Neural crest cell (in vitro differentiated cells): ENCODE data around the gene CDKAL1. TPM values are rescaled to one million over a fixed set of nuclear protein-coding genes. Genes with fewer than 3 reads are reported as not detected.
"Not testable (repeated sequence)": the region's sequence is repeated elsewhere in the genome, so short reads cannot be mapped to it uniquely, and the experiment has no call there.

Experiments
- DNase-seq: peaks from one replicate; pipeline ENCODE4 v3.0.0; 2021; ENCODE audit warnings: low read depth, mixed read lengths, low spot score
- H3K27ac Mint-ChIP-seq: one replicate; pipeline ENCODE4 v1.8.0; 2021; ENCODE audit warnings: mild to moderate bottlenecking, mixed read lengths; ENCODE audit not compliant: unreplicated experiment
- H3K27me3 Mint-ChIP-seq: 2 replicates; pipeline ENCODE4 v1.8.0; 2021; ENCODE audit warnings: low read depth, mild to moderate bottlenecking, mixed read lengths
- H3K36me3 Mint-ChIP-seq: 2 replicates; pipeline ENCODE4 v1.8.0; 2021; ENCODE audit warnings: low read depth, mild to moderate bottlenecking, mixed read lengths
- H3K4me1 Mint-ChIP-seq: 2 replicates; pipeline ENCODE4 v1.8.0; 2021; ENCODE audit warnings: mixed read lengths
- H3K4me3 Mint-ChIP-seq: one replicate; pipeline ENCODE4 v1.8.0; 2021; ENCODE audit warnings: mild to moderate bottlenecking, mixed read lengths
- H3K9me3 Mint-ChIP-seq: 2 replicates; pipeline ENCODE4 v1.8.0; 2021; ENCODE audit warnings: mixed read lengths
- CTCF ChIP-seq: fragments of 200-600 bp; sonication (generic); conservative IDR thresholded peaks from 2 replicates; pipeline ENCODE4 v1.5.0; 2021; ENCODE audit warnings: antibody characterized with exemption, mild to moderate bottlenecking
- total RNA-seq: library from RNA; stranded (reverse); gene quantifications from 2 replicates; pipeline ENCODE4 v1.2.1, GENCODE V29; 2021

The CDKAL1 gene
- total RNA-seq, 1 donor from 2014 or later = 25.4 TPM

- H3K4me3 Mint-ChIP-seq = no peak overlapping the region
- H3K9me3 Mint-ChIP-seq = peaks cover 5% of the 10 kb centered on the region
- TF ChIP-seq CTCF = no peak
- no peak overlapping the region for H3K27ac Mint-ChIP-seq
- no peaks in the 10 kb centered on the region for H3K27me3 Mint-ChIP-seq
- DNase-seq = no peak
- no peaks in the 10 kb centered on the region for H3K4me1 Mint-ChIP-seq
- H3K36me3 Mint-ChIP-seq = peaks cover 13% of the 10 kb centered on the region
These were observed 221.4 kb downstream of the CDKAL1 start for GRCh38 chr6:20755631-20756030.

GRCh38 chr6:20756584-20757147 is 222.4 kb downstream of the CDKAL1 start:
- H3K9me3 Mint-ChIP-seq, DNase-seq, H3K27me3 Mint-ChIP-seq, H3K4me1 Mint-ChIP-seq, H3K4me3 Mint-ChIP-seq: not testable (repeated sequence)
- peaks cover 13% of the 10 kb centered on the region for H3K36me3 Mint-ChIP-seq
- peak overlapping the region; percentile 51 for H3K27ac Mint-ChIP-seq

GRCh38 chr6:20757761-20758160 is 223.5 kb downstream of the CDKAL1 start:
- Mint-ChIP-seq H3K36me3 (peaks cover 11% of the 10 kb centered on the region), H3K27ac (no peak overlapping the region), H3K4me3 (no peak overlapping the region), H3K9me3 (peaks cover 5% of the 10 kb centered on the region), H3K4me1 (no peaks in the 10 kb centered on the region), H3K27me3 (no peaks in the 10 kb centered on the region)
- DNase-seq = no peak
- no peak for TF ChIP-seq CTCF

- no peak for TF ChIP-seq CTCF
- Mint-ChIP-seq H3K4me3 (no peak overlapping the region), H3K36me3 (peaks cover 3% of the 10 kb centered on the region), H3K27ac (no peak overlapping the region), H3K4me1 (no peaks in the 10 kb centered on the region), H3K9me3 (no peaks in the 10 kb centered on the region), H3K27me3 (no peaks in the 10 kb centered on the region)
- no peak for DNase-seq
These were observed 229.0 kb downstream of the CDKAL1 start for GRCh38 chr6:20763296-20763695.

GRCh38 chr6:20769631-20770030 is 235.4 kb downstream of the CDKAL1 start:
- H3K4me1 Mint-ChIP-seq = peaks cover 5% of the 10 kb centered on the region
- H3K36me3 Mint-ChIP-seq = peaks cover 5% of the 10 kb centered on the region
- no peak overlapping the region for H3K4me3 Mint-ChIP-seq
- no peak for DNase-seq
- H3K27me3 Mint-ChIP-seq = no peaks in the 10 kb centered on the region
- TF ChIP-seq CTCF = no peak
- peaks cover 2% of the 10 kb centered on the region for H3K9me3 Mint-ChIP-seq
- H3K27ac Mint-ChIP-seq = no peak overlapping the region

- no peak overlapping the region for H3K4me3 Mint-ChIP-seq
- H3K27me3 Mint-ChIP-seq = no peaks in the 10 kb centered on the region
- H3K4me1 Mint-ChIP-seq = peaks cover 10% of the 10 kb centered on the region
- H3K27ac Mint-ChIP-seq = no peak overlapping the region
- TF ChIP-seq CTCF = no peak
- peaks cover 2% of the 10 kb centered on the region for H3K36me3 Mint-ChIP-seq
- peaks cover 2% of the 10 kb centered on the region for H3K9me3 Mint-ChIP-seq
- DNase-seq = no peak
These were observed 236.5 kb downstream of the CDKAL1 start for GRCh38 chr6:20770773-20771172.
